GM12878 (cell line): Measurements from ENCODE around the gene LARP4B. TPM values are rescaled to one million over a fixed set of nuclear protein-coding genes. Genes with fewer than 3 reads are reported as not detected.

ENCODE experiments used
- ATAC-seq: fragments of 200-7000 bp; cut with Tn5 transposase; 3 replicates; pipeline ENCODE4 v1.9.1; 2020; ENCODE audit warnings: mild to moderate bottlenecking, moderate library complexity
- BruUV-seq: library from RNA; stranded (reverse); fragments of 400-500 nt; replicated peaks from 2 replicates; lab custom pipeline; 2021; lab: Mats Ljungman, UMichigan
- CTCF ChIA-PET: fragments of 300-600 bp; sonication (Branson Sonifier 250); formaldehyde crosslinking; extraction: SDS; loops from one replicate; lab custom pipeline; 2021; ENCODE audit warnings: inconsistent platforms; lab: Yijun Ruan, JAX
- POLR2A ChIA-PET: fragments of 350-600 bp; formaldehyde crosslinking; extraction: SDS; loops from one replicate; lab custom pipeline; 2021; ENCODE audit warnings: inconsistent platforms; lab: Charles Lee
- RAD21 ChIA-PET: fragments of 300-600 bp; sonication (Branson Sonifier 250); formaldehyde crosslinking; loops from one replicate; lab custom pipeline; 2023; ENCODE audit warnings: antibody characterized with exemption; ENCODE audit not compliant: unreplicated experiment; lab: Charles Lee
- SMC1A ChIA-PET: fragments of 300-600 bp; sonication (Branson Sonifier 250); formaldehyde crosslinking; loops from one replicate; lab custom pipeline; 2023; ENCODE audit not compliant: unreplicated experiment, uncharacterized antibody; lab: Charles Lee
- DNase-seq: peaks from one replicate; pipeline ENCODE4 v3.0.0-alpha.2; 2011; ENCODE audit warnings: low read depth, low spot score
- FAIRE-seq: peaks from 3 replicates; lab custom pipeline; 2011; peaks lifted over from hg19 to GRCh38; lab: Jason Lieb, UNC
- H2AFZ ChIP-seq: 2 replicates; pipeline ENCODE4 v1.6.0; 2011; ENCODE audit warnings: low read depth, low read length, control low read depth; ENCODE audit not compliant: control insufficient read depth
- H3K27ac ChIP-seq: 2 replicates; pipeline ENCODE4 v1.5.1; 2011; ENCODE audit warnings: control low read depth; ENCODE audit not compliant: control insufficient read depth, insufficient read depth
- H3K27me3 ChIP-seq, 2 experiments: replicated peaks in 1 of 2; 2 replicates each; pipeline versions ENCODE4 v1.6.0 to v1.6.1; 2011; ENCODE audit warnings: low read length in 1 of 2; ENCODE audit not compliant: control insufficient read depth in 2 of 2, insufficient read depth in 2 of 2
- H3K36me3 ChIP-seq, 2 experiments: 2 replicates each; pipeline ENCODE4 v1.5.1; 2011; ENCODE audit warnings: low read length in 1 of 2; ENCODE audit not compliant: control insufficient read depth in 2 of 2, insufficient read depth in 2 of 2
- H3K4me1 ChIP-seq: 2 replicates; pipeline ENCODE4 v1.6.1; 2011; ENCODE audit warnings: mild to moderate bottlenecking, low read length, moderate library complexity, mixed read lengths; ENCODE audit not compliant: control insufficient read depth, insufficient read depth
- H3K4me2 ChIP-seq: 2 replicates; pipeline ENCODE4 v1.6.0; 2011; ENCODE audit warnings: control low read depth; ENCODE audit not compliant: control insufficient read depth, insufficient read depth
- H3K4me3 ChIP-seq: fragments of 200-600 bp; sonication (generic); 2 replicates; pipeline ENCODE4 v1.5.1; 2016
- H3K79me2 ChIP-seq: 2 replicates; pipeline ENCODE4 v1.6.0; 2011; ENCODE audit warnings: low read length; ENCODE audit not compliant: control insufficient read depth, insufficient read depth
- H3K9ac ChIP-seq: 2 replicates; pipeline ENCODE4 v1.8.0; 2011; ENCODE audit warnings: low read length, control low read depth, mixed read lengths; ENCODE audit not compliant: control insufficient read depth, insufficient read depth
- H3K9me3 ChIP-seq: replicated peaks from 3 replicates; pipeline ENCODE4 v1.5.1; 2011; ENCODE audit warnings: mild to moderate bottlenecking, low read length; ENCODE audit not compliant: control insufficient read depth, insufficient read depth
- H4K20me1 ChIP-seq: 2 replicates; pipeline ENCODE4 v1.6.0; 2011; ENCODE audit not compliant: control insufficient read depth, insufficient read depth
- BACH1 ChIP-seq: fragments of 450-650 bp; IDR thresholded peaks from 2 replicates; pipeline ENCODE4 v1.6.1; 2017; ENCODE audit warnings: mild to moderate bottlenecking, borderline replicate concordance
- CBFB ChIP-seq: IDR thresholded peaks from 2 replicates; pipeline ENCODE4 v1.6.1; 2016; ENCODE audit warnings: antibody characterized with exemption, low read depth
- ETV6 ChIP-seq, 2 experiments: fragments of 450-650 bp in 1 of 2; IDR thresholded peaks in 1 of 2; conservative IDR thresholded peaks in 1 of 2; 2 replicates each; pipeline ENCODE4 v1.6.1; 2014; ENCODE audit warnings: antibody characterized with exemption in 1 of 2, borderline replicate concordance in 1 of 2, low read depth in 1 of 2, mild to moderate bottlenecking in 1 of 2, moderate library complexity in 1 of 2
- MEF2A ChIP-seq: IDR thresholded peaks from 2 replicates; pipeline ENCODE4 v1.6.1; 2011; ENCODE audit warnings: low read depth, mild to moderate bottlenecking, low read length, moderate library complexity; ENCODE audit not compliant: insufficient read depth
- NFXL1 ChIP-seq: fragments of 450-650 bp; IDR thresholded peaks from 2 replicates; pipeline ENCODE4 v1.6.1; 2017; ENCODE audit warnings: antibody characterized with exemption, mild to moderate bottlenecking, borderline replicate concordance
- PAX5 ChIP-seq: IDR thresholded peaks from 2 replicates; pipeline ENCODE4 v1.6.1; 2011; ENCODE audit warnings: low read depth, low read length, borderline replicate concordance
- RUNX3 ChIP-seq: IDR thresholded peaks from 2 replicates; pipeline ENCODE4 v1.6.1; 2012; ENCODE audit warnings: low read length, inconsistent platforms
- SPI1 ChIP-seq: IDR thresholded peaks from 2 replicates; pipeline ENCODE4 v1.6.1; 2011; ENCODE audit warnings: low read depth, mild to moderate bottlenecking, low read length, moderate library complexity, borderline replicate concordance; ENCODE audit not compliant: insufficient read depth
- WGBS: methylation state at CpG from one replicate; pipeline ENCODE4 v1.1.6; 2016; ENCODE audit warnings: low lambda C conversion rate; ENCODE audit not compliant: insufficient replicate concordance, insufficient coverage; ENCODE audit errors: missing lambda C conversion rate; 5-methylcytosine and 5-hydroxymethylcytosine counted together
- in situ Hi-C: fragments of 300-500 bp; cut with MboI; formaldehyde crosslinking; loops from 9 replicates; pipeline ENCODE4 v1.14.3; 2018; ENCODE audit warnings: mixed read lengths
- intact Hi-C: fragments of 100-400 bp; cut with micrococcal nuclease; formaldehyde crosslinking; loops from one replicate; pipeline ENCODE4 v1.14.2; 2022; ENCODE audit not compliant: unreplicated experiment
- polyA plus RNA-seq, 11 experiments: library from polyadenylated mRNA; depleted of rRNA in 4 of 11; unstranded in 6 of 11; stranded (reverse) in 5 of 11; fragments of >200 nt; fragmentation: Nextera tagmentation in 4 of 11; fragmentation: Illumina TruSeq in 1 of 11; extraction: Ambion mirVana in 4 of 11; extraction: Trizol in 1 of 11; gene quantifications; 1 replicate in 1 of 11; 2 replicates in 10 of 11; pipeline versions ENCODE4 v1.2.1 to v1.2.3, GENCODE V29; 2011 to 2016; ENCODE audit warnings: inconsistent platforms in 2 of 11, missing spikeins in 2 of 11, low read depth in 1 of 11
- total RNA-seq, 4 experiments: library from RNA; depleted of rRNA in 3 of 4; stranded (reverse); fragments of >200 nt in 3 of 4; fragmentation: Illumina TruSeq in 1 of 4; extraction: Trizol in 1 of 4; gene quantifications; 2 replicates each; pipeline versions ENCODE4 v1.2.1 to v1.2.3, GENCODE V29; 2013 to 2021
- TF ChIP-seq, protein P1 (sequence below): fragments of 450-650 bp; IDR thresholded peaks from 2 replicates; pipeline ENCODE4 v1.6.1; 2017; ENCODE audit warnings: mild to moderate bottlenecking, low read depth, inconsistent platforms; ENCODE audit not compliant: poor library complexity, severe bottlenecking
- TF ChIP-seq, protein P2 (sequence below): IDR thresholded peaks from 2 replicates; pipeline ENCODE4 v1.6.1; 2011; ENCODE audit warnings: low read depth, mild to moderate bottlenecking, low read length, moderate library complexity, borderline replicate concordance; ENCODE audit errors: extremely low read depth

LARP4B gene
- total and polyA plus RNA-seq, 10 of the 15 experiments (the other 5 are each of a cell fraction or from before 2014, with no cell fraction given), result 10.5 to 119 (median 39.4) TPM

DNA sequence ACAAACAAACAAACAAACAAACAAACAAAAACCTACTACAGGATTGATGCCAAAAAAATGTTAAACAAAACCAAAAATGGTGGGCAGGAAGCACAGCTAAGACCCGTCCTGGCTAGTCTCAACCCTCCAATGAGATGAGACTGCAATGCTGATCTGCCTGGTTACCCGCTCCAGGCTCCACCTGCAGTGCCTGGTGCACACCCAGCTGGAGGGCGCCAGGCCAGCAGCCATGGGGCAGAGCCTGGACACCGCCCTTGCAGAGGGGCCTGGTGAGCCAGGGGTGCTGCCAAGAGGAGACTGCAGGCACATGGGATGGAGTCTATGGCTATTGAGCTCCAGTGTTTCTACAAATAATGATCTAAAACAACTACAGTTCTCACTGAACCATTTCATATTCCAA, 107.0 kb downstream of the LARP4B start (continued):
- TF ChIP-seq CBFB (no peak), SPI1 (no peak), NFXL1 (no peak), BACH1 (no peak)

DNA sequence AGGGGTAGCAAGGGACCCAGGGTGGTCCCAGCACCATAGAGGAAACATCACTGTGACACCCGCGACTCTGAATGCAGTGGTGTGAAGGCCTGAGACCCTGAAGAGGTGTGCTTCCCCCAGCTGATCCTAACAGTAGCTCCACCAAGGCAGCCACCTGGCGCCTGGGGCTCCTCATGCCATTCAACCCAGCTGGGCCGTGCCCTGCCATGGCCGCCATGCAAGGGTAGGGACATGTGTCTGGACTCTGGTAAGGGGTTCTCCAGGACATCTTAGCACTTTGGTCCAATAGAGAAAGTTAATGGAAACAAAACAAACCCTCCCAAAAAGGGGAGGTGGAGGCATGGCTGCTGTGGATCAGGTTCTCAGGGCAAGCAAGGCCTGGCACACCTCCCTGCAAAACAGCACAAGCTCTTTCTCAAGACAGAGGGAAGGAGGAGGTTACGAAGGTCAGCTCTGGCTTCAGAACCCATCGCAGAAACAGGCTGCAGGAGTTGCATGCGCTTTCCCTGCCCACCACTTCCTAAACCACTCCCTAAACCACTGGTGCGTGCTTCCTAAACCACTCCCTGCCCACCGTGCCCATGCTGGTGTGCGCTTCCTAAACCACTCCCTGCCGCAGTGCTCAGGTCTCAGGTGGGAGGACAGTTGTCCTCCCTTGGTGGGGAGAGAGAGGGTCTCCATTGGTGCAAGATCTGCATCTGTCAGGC, 108.7 kb downstream of the LARP4B start:
- peak; percentile 35 for FAIRE-seq
- Histone ChIP-seq H2AFZ (no peak overlapping the region), H3K27me3 (no peaks in the 10 kb centered on the region), H3K4me1 (peaks cover 19% of the 10 kb centered on the region), H3K9ac (no peak overlapping the region), H3K4me3 (no peak overlapping the region), H4K20me1 (no peaks in the 10 kb centered on the region), H3K9me3 (no peaks in the 10 kb centered on the region), H3K4me2 (no peak overlapping the region), H3K27ac (0 out of 2 replicates have a peak overlapping the region, but pooled peaks have one; percentile 24), H3K79me2 (no peaks in the 10 kb centered on the region), H3K36me3 (peaks cover 34 to 46% of the 10 kb centered on the region in 2 experiments)
- peak in 1 of 2 experiments; percentile 92; a peak in 2 of 4 replicates for TF ChIP-seq ETV6 (conservative IDR thresholded peaks at IDR 0.05 in 1 of 2, IDR thresholded peaks at IDR 0.05 in 1 of 2; ENCODE audit: borderline replicate concordance in 1 of 2, low read depth in 1 of 2)
- TF ChIP-seq PAX5, result peak; percentile 78; the same call in 1 of the 2 replicates
- TF ChIP-seq MEF2A, result no peak
- peak; percentile 77 for TF ChIP-seq RUNX3
- TF ChIP-seq, protein P1, sequence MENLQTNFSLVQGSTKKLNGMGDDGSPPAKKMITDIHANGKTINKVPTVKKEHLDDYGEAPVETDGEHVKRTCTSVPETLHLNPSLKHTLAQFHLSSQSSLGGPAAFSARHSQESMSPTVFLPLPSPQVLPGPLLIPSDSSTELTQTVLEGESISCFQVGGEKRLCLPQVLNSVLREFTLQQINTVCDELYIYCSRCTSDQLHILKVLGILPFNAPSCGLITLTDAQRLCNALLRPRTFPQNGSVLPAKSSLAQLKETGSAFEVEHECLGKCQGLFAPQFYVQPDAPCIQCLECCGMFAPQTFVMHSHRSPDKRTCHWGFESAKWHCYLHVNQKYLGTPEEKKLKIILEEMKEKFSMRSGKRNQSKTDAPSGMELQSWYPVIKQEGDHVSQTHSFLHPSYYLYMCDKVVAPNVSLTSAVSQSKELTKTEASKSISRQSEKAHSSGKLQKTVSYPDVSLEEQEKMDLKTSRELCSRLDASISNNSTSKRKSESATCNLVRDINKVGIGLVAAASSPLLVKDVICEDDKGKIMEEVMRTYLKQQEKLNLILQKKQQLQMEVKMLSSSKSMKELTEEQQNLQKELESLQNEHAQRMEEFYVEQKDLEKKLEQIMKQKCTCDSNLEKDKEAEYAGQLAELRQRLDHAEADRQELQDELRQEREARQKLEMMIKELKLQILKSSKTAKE, result no peak
- TF ChIP-seq, protein P2, sequence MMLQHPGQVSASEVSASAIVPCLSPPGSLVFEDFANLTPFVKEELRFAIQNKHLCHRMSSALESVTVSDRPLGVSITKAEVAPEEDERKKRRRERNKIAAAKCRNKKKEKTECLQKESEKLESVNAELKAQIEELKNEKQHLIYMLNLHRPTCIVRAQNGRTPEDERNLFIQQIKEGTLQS, result no peak
- WGBS, result 40% methylated on average over 12 of the region's 12 CpGs
- ChIA-PET SMC1A (no interaction called here), CTCF (no interaction called here), RAD21 (no interaction called here), POLR2A (no interaction called here)
- BruUV-seq, result no TSS peak
- in situ Hi-C loops, result no loop called here
- peak; percentile 32 for DNase-seq
- intact Hi-C loops, result no loop called here
- ATAC-seq, result peak; percentile 71
